Measurements from ENCODE around the gene PRRC2B.
"Not testable (repeated sequence)": the region's sequence is repeated elsewhere in the genome, so short reads cannot be mapped to it uniquely, and the experiment has no call there.

The PRRC2B gene

DNA sequence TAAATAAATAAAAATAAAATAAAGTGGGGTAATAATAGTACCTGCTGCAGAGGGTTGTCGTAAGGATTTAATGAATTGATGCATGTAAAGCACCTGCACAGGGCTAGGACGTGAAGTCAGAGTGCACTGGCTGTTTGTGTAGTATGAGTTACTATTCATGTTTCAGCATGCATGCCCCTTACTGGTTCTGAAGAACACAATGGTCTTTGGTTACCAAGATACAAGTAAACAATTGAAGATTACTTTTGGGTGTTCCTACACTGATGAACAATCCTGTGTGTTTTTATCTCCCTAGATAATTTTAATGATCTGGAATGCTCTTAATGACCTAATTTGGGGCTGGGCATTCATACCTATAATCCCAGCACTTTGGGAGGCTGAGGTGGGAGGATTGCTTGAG lies 23.2 kb upstream of the PRRC2B start:
- TF ChIP-seq ZNF274 (IDR thresholded peaks at IDR 0.05; ENCODE audit: low read depth, low read length) = no peak
- no peak overlapping the region for H3K4me3 ChIP-seq (ENCODE audit: low read length)

DNA sequence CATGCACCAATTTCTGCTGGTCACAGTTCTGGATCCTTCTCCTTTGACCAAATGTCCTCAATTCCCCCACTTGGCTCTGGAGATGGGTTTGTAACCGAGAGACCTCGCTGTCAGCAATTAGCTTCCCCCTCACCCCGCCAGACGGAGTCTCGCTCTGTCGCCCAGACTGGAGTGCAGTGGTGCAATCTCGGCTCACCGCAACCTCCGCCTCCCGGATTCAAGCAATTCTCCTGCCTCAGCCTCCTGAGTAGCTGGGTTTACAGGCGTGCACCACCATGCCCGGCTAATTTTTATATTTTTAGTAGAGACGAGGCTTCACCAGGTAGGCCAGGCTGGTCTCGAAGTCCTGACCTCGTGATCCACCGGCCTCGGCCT lies 21.3 kb upstream of the PRRC2B start:
- H3K4me3 ChIP-seq (ENCODE audit: low read length) = peak overlapping the region; percentile 70; the same call in 1 of the 2 replicates

DNA sequence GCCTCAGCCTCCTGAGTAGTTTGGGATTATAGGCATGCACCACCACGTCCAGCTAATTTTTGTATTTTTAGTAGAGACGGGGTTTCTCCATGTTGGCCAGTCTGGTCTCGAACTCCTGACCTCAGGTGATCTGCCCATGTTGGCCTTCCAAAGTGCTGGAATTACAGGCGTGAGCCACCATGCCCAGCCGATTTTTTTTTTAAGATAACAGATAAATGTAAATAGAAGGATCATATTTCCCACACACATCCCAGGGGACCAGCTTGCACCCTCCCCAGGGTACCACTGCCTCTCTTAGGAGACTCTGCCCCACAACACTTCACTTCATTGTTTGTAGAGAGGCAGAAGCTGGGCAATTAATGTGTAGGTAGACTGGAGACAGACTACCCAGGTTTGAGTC lies 19.2 kb upstream of the PRRC2B start:
- not testable (repeated sequence) for H3K4me3 ChIP-seq (ENCODE audit: low read length)

DNA sequence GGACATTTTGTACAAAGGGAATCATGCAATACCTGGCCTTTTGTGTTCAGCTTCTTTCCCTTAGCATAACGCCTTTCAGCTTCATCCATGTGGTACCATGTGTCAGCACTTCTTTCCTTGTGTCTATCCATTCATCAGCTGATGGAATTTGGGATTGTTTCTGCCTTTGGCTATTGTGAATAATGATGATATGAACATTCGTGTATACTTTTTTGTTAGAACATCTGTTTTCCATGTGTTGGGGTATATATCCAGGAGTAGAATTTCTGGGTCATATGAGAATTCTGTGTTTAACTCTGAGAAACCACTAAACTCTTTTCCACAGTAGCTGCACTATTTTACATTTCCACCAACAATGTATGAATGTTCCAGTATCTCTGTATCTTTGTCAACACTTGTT lies 14.8 kb upstream of the PRRC2B start:
- no peak overlapping the region for H3K4me3 ChIP-seq (ENCODE audit: low read length)
- TF ChIP-seq ZNF274 (IDR thresholded peaks at IDR 0.05; ENCODE audit: low read depth, low read length) = no peak

DNA sequence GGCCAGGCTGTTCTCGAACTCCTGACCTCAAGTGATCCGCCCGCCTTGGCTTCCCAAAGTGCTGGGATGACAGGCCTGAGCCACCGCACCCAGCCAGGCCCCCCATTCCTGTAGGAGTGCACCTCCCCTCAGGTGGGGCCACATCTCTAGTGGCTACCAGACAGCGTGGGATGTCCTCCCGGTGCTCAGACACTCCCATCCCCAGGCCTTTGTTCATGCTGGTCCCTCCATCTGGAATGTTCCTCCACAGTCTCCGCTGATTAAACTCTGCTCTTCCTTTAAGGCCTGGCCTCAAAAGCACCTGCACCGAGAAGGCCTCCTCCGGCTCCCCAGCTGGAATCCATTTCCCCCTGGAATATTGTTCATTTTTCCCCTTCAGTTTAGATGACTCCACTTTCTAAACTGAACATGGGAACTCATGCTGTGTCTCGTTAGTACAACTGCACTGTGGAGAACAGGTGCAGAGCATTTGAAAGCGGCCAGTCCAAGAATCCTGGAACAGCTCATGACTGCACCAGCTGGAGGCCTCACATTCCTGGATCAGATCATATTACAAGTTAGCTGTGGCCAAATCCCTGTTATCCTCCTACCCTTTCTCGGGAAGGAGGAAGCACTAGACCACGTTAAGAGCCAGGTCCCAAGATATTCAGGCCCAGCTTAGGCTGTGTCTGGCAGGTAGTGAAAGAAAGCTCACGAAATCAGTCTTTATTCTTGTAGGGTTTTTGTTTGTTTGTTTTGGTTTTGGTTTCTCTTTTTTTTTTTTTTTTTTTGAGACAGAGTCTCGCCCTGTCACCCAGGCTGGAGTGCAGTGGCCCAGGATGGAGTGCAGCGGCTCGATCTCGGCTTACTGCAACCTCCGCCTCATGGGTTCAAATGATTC lies 10.8 kb upstream of the PRRC2B start:
- no peak overlapping the region for H3K4me3 ChIP-seq (ENCODE audit: low read length)
- TF ChIP-seq ZNF274 (IDR thresholded peaks at IDR 0.05; ENCODE audit: low read depth, low read length) = no peak

DNA sequence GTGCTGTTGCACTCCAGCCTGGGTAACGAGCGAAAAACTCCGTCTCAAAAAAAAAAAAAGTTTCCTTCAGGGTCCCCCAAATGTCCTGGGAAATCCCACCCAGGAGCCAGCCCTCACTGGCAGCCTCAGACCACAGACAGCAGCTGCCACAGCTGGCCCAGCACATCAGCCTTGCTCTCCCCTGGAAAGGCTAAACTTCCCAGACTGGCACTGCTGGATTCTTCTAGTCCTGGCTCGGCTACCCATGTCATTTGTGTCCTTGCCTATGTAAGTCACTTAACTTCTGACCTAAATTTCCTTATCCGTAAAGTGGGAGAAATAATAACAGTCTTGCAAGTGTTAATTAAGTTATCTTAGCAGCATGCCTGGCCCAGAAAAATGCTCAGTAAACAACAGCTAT lies 8.6 kb upstream of the PRRC2B start:
- TF ChIP-seq ZNF274 (IDR thresholded peaks at IDR 0.05; ENCODE audit: low read depth, low read length) = no peak
- no peak overlapping the region for H3K4me3 ChIP-seq (ENCODE audit: low read length)

DNA sequence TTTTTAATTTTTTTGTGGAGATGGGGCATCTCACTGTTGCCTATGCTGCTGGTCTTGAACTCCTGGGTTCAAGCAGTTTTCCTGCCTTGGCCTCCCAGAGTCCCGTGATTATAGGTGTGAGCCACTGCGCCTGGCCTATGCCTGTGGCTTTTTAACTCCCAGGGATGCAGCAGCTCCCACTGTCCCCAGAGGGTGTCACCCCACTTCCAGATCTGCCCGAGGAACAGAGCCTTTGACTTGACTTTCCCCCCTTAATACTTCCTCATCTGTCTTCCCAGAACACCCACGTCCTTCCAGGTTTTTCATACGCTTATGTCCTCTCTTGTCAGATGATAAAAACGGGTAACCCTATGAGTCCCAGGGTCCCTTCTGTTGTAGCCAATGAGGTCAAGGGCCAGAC lies 7.6 kb upstream of the PRRC2B start:
- no peak for TF ChIP-seq ZNF274 (IDR thresholded peaks at IDR 0.05; ENCODE audit: low read depth, low read length)
- H3K4me3 ChIP-seq (ENCODE audit: low read length) = no peak overlapping the region

DNA sequence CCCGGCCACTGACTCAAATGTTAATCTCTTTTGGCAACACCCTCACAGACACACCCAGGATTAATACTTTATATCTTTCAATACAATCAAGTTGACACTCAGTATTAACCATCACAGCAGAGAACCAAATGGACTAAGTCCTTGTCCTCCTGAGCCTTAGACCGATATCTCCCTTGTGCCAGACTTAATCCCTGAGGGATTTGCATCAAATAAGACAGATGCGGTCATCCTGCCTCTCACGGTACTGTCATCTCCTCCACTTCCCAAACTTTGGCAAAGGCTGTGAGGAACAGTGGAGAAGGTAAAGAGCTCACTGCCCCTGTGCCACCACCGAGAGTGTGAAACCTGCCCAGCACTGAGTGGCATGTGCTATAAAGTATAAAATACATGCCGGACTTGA lies 6.5 kb upstream of the PRRC2B start:
- no peak for TF ChIP-seq ZNF274 (IDR thresholded peaks at IDR 0.05; ENCODE audit: low read depth, low read length)
- H3K4me3 ChIP-seq (ENCODE audit: low read length) = no peak overlapping the region

DNA sequence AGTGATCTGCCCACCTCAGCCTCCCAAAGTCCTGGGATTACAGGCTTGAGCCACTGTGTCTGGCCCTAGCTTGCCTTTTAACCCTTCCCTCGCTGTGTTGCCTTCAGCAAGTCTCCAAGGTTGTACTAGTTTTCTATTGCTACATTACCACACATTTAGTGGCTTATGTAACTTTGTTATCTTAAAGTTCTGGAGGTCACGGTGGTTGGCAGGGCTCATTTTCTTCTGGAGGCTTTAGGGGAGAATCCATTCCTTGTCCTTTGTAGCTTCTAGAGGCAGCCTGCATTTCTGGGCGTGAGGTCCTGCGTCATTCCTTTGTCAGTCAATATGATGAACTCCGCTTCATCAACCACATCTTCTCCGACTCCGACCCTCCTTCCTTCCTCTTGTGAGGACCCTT lies 2.9 kb upstream of the PRRC2B start:
- no peak for TF ChIP-seq ZNF274 (IDR thresholded peaks at IDR 0.05; ENCODE audit: low read depth, low read length)

DNA sequence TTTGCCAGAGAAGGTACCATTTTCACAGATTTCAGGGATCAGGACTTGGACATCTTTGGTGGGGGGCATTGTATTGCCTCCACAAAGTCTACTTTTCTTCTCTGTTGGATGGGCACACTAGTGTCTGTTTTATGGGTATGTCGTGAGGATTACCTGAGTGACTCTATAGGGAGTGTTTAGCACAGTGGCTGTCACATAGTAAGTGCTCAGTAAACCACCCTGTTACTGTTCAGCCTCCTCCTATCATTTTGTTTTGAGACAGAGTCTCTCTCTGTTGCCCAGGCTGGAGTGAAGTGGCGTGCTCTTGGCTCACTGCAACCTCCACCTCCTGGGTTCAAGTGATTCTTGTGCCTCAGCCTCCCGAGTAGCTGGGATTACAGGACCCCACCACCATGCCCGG lies 2.4 kb upstream of the PRRC2B start:
- no peak overlapping the region for H3K4me3 ChIP-seq (ENCODE audit: low read length)
- TF ChIP-seq ZNF274 (IDR thresholded peaks at IDR 0.05; ENCODE audit: low read depth, low read length) = no peak

More for the DNA sequence above, 2.9 kb upstream of the PRRC2B start:
- no peak overlapping the region for H3K4me3 ChIP-seq (ENCODE audit: low read length)

DNA sequence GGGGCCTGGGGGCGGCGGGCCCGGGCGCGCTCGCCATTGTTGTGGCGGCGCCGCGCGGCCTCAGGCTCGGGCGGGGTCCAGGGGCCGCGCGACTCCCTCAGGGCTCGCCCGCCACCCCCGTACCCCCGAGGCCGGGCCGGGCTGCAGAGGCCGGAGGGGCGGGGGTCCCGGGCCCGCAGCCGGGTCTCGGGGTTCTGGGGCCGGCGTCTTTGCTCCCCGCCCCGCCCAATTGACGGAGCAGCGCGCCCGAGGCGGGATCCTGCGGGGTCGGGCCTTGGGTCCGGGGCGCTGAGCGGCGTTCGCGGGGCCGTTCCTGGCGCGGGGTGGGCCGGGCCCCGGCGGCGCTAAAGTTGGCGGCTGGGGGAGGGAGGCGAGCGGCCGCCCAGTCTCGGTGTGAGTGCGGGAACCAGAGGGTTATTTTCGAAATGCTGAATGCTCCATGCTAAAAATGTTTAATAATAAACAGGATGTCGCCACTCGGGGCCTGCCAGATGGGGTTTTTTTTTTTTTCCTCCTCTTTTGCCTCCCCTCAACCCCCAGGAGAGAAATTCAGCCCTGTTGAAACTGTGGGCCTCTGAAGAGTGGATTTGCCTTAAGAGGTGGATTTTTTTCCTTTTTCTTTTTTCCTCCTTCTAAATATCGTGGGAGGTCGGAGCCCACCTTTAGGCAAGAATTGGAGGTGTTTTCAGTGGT lies 724 bp downstream of the PRRC2B start:
- peak overlapping the region; percentile 97 for H3K4me3 ChIP-seq (ENCODE audit: low read length)
- TF ChIP-seq ZNF274 (IDR thresholded peaks at IDR 0.05; ENCODE audit: low read depth, low read length) = no peak

DNA sequence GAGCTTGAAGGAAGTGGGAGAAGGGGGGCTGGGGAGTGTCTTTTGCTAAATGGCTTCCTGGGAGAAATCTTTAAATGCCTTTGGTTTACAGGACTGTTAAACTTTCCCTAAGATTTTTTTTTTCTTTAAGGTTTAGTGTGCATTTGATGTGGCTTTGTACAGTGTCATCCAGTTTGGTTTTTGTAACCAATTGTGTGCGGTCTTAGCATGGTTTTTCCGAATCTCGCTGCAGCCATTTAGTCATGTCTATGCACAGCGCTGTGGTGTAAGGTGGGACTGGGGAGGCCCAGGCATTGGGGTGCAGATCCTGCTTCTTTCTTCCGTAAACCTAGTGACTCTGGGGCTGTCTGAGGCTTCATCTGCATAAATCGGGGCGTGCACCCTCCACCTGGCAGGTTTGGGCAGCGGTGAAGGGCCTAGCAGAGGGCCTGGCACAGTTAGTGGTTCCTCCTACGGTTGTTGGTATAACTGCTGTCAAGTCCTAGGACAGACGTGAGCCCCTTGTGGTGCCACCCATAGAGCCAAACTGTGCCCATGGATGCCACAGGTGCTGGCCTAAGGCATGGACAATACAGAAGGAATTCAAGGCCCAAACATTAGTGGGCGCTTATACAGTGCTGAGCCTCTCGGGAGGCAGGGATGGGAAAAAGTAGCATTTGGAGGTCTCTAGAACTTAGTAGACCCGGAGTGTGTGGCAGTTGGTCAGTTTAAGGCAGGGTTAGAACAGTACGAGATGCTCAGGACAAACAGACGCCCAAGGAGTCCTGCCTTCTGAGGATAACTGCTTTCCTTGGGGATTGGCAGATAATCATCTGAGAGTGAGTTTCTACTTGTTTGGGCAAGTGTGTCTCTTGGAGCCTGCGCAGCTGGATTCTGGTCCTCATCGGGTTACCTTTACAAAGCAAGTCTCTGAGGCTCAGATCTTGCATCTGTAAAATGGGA lies 1.5 kb downstream of the PRRC2B start:
- peak overlapping the region; percentile 97 for H3K4me3 ChIP-seq (ENCODE audit: low read length)
- no peak for TF ChIP-seq ZNF274 (IDR thresholded peaks at IDR 0.05; ENCODE audit: low read depth, low read length)

DNA sequence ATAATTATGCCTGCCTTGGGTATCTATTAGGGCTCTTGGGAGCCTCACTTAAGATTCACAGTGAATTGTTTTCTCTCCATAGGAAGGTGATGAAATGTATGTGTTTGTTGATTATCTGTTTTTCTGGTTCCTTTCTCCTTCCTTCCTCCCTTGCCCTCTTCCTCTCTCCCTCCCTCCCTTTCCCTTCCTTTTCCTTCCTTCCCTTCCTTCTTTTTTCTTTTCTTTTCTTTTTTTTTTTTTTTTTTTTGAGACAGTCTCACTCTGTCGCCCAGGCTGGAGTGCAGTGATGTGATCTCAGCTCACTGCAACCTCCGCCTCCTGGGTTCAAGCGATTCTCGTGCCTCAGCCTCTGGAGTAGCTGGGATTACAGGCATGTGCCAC lies 2.2 kb downstream of the PRRC2B start:
- peak overlapping the region; percentile 97 for H3K4me3 ChIP-seq (ENCODE audit: low read length)

DNA sequence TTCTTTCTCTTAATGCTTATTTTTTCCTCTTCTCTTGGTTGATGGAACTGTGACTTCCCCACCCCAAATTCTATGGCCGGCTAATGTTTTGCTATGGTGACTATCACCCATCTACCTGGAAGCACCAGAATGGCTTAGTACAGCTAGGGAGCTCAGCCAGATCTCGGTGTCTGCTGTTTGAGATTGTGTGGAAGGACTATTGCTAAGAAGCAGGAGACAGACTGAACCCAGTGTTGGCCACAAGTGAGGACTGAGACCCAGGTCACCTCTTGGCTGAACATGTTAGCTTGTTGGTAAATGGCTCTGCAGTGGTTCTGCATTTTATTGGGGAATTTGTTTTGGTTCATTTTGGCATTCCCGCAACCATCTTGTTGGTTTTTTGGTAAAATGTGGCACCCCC lies 2.7 kb downstream of the PRRC2B start:
- peak overlapping the region; percentile 44 for H3K4me3 ChIP-seq (ENCODE audit: low read length)
- no peak for TF ChIP-seq ZNF274 (IDR thresholded peaks at IDR 0.05; ENCODE audit: low read depth, low read length)

Data from GM08714 (cell line).